ENCODE measurements around the gene CDKL4. TPM values are rescaled to one million over a fixed set of nuclear protein-coding genes. Genes with fewer than 3 reads are reported as not detected.

The CDKL4 gene
- total and polyA plus RNA-seq, 2 of the 13 experiments (the other 11 are each of a cell fraction or from before 2014, with no cell fraction given), result 0.29 to 0.50 TPM

DNA sequence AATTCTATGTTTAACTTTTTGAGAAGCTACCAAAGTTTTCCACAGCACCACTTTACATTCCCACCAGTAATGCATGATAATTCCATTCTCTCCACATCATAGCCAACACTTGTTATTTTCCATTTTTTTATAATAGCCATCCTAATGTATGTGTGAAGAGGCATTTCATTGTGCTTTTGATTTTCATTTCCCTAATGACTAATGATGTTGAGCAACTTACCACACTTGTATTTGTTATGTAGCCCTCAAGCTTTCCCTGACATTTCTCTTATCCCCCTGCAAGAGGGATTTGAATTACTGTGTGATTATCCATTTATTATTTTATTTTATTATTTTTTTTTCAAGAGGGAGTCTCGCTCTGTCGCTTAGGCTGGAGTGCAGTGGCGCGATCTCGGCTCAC lies 99.4 kb downstream of the CDKL4 start:
- H3K4me2 ChIP-seq (ENCODE audit: low read depth, low read length), result no peak overlapping the region
- POLR2A ChIA-PET, result no interaction called here
- H3K36me3 ChIP-seq (replicated peaks in 1 of 2; ENCODE audit: control insufficient read depth in 1 of 2, insufficient read depth in 2 of 2, low read length in 2 of 2), result no peaks in the 10 kb centered on the region
- CTCF ChIA-PET (ENCODE audit: low intra/inter-chr PET ratio, low total read pairs), result no interaction called here
- no peaks in the 10 kb centered on the region for H3K9me3 ChIP-seq (ENCODE audit: low read length)
- BruUV-seq (replicated peaks), result no TSS peak
- H3K79me2 ChIP-seq (ENCODE audit: insufficient read depth, low read length), result no peaks in the 10 kb centered on the region
- no peaks in the 10 kb centered on the region for H3K27me3 ChIP-seq (ENCODE audit: control insufficient read depth in 1 of 2, insufficient read depth in 2 of 2, low read length in 2 of 2)
- H3K27ac ChIP-seq (ENCODE audit: extremely low read length, insufficient read depth, low read length), result no peak overlapping the region
- peaks cover 27% of the 10 kb centered on the region for H3K4me1 ChIP-seq (ENCODE audit: insufficient read depth, low read length)
- DNase-seq (ENCODE audit: low spot score) (no peak), ATAC-seq (no peak), FAIRE-seq (no peak)
- H2AFZ ChIP-seq (ENCODE audit: low read length), result no peak overlapping the region
- H4K20me1 ChIP-seq (ENCODE audit: insufficient read depth, low read length), result no peaks in the 10 kb centered on the region
- H3K9ac ChIP-seq (ENCODE audit: insufficient read depth, low read depth, low read length), result no peak overlapping the region
- intact Hi-C loops (cut with micrococcal nuclease; ENCODE audit: unreplicated experiment), result no loop called here
- in situ Hi-C loops (cut with HindIII; ENCODE audit: extremely low pct_ligation_motif_present, low pct_unique_long_range_greater_than_20kb), result no loop called here
- H3K4me3 ChIP-seq (replicated peaks in 1 of 3; ENCODE audit: insufficient read depth in 1 of 3, low read depth in 2 of 3, low read length in 3 of 3), result no peak overlapping the region
- WGBS (ENCODE audit: low lambda C conversion rate), result 99% methylated on average over 5 of the region's 5 CpGs
- TF ChIP-seq, protein P1, sequence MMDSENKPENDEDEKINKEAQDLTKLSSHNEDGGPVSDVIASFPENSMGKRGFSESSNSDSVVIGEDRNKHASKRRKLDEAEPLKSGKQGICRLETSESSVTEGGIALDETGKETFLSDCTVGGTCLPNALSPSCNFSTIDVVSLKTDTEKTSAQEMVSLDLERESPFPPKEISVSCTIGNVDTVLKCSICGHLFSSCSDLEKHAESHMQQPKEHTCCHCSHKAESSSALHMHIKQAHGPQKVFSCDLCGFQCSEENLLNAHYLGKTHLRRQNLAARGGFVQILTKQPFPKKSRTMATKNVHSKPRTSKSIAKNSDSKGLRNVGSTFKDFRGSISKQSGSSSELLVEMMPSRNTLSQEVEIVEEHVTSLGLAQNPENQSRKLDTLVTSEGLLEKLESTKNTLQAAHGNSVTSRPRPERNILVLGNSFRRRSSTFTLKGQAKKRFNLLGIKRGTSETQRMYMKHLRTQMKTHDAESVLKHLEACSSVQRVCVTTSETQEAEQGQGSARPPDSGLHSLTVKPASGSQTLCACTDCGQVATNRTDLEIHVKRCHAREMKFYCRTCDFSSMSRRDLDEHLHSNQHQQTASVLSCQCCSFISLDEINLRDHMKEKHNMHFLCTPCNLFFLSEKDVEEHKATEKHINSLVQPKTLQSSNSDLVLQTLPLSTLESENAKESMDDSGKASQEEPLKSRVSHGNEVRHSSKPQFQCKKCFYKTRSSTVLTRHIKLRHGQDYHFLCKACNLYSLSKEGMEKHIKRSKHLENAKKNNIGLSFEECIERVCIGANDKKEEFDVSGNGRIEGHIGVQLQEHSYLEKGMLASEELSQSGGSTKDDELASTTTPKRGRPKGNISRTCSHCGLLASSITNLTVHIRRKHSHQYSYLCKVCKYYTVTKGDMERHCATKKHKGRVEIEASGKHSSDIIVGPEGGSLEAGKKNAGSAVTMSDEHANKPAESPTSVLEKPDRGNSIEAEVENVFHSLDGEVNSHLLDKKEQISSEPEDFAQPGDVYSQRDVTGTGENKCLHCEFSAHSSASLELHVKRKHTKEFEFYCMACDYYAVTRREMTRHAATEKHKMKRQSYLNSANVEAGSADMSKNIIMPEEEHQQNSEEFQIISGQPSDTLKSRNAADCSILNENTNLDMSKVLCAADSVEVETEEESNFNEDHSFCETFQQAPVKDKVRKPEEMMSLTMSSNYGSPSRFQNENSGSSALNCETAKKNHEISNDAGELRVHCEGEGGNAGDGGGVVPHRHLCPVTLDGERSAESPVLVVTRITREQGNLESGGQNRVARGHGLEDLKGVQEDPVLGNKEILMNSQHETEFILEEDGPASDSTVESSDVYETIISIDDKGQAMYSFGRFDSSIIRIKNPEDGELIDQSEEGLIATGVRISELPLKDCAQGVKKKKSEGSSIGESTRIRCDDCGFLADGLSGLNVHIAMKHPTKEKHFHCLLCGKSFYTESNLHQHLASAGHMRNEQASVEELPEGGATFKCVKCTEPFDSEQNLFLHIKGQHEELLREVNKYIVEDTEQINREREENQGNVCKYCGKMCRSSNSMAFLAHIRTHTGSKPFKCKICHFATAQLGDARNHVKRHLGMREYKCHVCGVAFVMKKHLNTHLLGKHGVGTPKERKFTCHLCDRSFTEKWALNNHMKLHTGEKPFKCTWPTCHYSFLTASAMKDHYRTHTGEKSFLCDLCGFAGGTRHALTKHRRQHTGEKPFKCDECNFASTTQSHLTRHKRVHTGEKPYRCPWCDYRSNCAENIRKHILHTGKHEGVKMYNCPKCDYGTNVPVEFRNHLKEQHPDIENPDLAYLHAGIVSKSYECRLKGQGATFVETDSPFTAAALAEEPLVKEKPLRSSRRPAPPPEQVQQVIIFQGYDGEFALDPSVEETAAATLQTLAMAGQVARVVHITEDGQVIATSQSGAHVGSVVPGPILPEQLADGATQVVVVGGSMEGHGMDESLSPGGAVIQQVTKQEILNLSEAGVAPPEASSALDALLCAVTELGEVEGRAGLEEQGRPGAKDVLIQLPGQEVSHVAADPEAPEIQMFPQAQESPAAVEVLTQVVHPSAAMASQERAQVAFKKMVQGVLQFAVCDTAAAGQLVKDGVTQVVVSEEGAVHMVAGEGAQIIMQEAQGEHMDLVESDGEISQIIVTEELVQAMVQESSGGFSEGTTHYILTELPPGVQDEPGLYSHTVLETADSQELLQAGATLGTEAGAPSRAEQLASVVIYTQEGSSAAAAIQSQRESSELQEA (CRISPR knock-in tag; IDR thresholded peaks at IDR 0.05; ENCODE audit: not compliant biosample characterization), result no peak
- TF ChIP-seq ZNF235 (CRISPR knock-in tag; IDR thresholded peaks at IDR 0.05; ENCODE audit: borderline replicate concordance) (no peak), SRSF9 (IDR thresholded peaks at IDR 0.05; ENCODE audit: borderline replicate concordance, insufficient read depth, low read depth, low read length, poor library complexity, severe bottlenecking) (no peak), ZBTB21 (CRISPR knock-in tag; IDR thresholded peaks at IDR 0.05) (no peak), MATR3 (CRISPR knock-in tag; IDR thresholded peaks at IDR 0.05) (no peak), KDM2A (CRISPR knock-in tag; IDR thresholded peaks at IDR 0.05; ENCODE audit: borderline replicate concordance, low read depth) (no peak), ZBTB38 (CRISPR knock-in tag; IDR thresholded peaks at IDR 0.05) (no peak)
- TF ChIP-seq, protein P2, sequence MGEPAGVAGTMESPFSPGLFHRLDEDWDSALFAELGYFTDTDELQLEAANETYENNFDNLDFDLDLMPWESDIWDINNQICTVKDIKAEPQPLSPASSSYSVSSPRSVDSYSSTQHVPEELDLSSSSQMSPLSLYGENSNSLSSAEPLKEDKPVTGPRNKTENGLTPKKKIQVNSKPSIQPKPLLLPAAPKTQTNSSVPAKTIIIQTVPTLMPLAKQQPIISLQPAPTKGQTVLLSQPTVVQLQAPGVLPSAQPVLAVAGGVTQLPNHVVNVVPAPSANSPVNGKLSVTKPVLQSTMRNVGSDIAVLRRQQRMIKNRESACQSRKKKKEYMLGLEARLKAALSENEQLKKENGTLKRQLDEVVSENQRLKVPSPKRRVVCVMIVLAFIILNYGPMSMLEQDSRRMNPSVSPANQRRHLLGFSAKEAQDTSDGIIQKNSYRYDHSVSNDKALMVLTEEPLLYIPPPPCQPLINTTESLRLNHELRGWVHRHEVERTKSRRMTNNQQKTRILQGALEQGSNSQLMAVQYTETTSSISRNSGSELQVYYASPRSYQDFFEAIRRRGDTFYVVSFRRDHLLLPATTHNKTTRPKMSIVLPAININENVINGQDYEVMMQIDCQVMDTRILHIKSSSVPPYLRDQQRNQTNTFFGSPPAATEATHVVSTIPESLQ (CRISPR knock-in tag; conservative IDR thresholded peaks at IDR 0.05), result no peak
- TF ChIP-seq, protein P3, sequence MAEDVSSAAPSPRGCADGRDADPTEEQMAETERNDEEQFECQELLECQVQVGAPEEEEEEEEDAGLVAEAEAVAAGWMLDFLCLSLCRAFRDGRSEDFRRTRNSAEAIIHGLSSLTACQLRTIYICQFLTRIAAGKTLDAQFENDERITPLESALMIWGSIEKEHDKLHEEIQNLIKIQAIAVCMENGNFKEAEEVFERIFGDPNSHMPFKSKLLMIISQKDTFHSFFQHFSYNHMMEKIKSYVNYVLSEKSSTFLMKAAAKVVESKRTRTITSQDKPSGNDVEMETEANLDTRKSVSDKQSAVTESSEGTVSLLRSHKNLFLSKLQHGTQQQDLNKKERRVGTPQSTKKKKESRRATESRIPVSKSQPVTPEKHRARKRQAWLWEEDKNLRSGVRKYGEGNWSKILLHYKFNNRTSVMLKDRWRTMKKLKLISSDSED (CRISPR knock-in tag; IDR thresholded peaks at IDR 0.05), result no peak
- TF ChIP-seq, protein P4, sequence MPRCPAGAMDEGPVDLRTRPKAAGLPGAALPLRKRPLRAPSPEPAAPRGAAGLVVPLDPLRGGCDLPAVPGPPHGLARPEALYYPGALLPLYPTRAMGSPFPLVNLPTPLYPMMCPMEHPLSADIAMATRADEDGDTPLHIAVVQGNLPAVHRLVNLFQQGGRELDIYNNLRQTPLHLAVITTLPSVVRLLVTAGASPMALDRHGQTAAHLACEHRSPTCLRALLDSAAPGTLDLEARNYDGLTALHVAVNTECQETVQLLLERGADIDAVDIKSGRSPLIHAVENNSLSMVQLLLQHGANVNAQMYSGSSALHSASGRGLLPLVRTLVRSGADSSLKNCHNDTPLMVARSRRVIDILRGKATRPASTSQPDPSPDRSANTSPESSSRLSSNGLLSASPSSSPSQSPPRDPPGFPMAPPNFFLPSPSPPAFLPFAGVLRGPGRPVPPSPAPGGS (CRISPR knock-in tag; IDR thresholded peaks at IDR 0.05), result no peak

Data from HepG2 (cell line).